Suppressor macrophage treated with lipopolysaccharide for 4 hours (primary cell): ENCODE results near the gene CTIF.

Experiments
- DNase-seq: peaks from one replicate; pipeline ENCODE4 v3.0.0-alpha.2; 2020

Gene CTIF

DNA sequence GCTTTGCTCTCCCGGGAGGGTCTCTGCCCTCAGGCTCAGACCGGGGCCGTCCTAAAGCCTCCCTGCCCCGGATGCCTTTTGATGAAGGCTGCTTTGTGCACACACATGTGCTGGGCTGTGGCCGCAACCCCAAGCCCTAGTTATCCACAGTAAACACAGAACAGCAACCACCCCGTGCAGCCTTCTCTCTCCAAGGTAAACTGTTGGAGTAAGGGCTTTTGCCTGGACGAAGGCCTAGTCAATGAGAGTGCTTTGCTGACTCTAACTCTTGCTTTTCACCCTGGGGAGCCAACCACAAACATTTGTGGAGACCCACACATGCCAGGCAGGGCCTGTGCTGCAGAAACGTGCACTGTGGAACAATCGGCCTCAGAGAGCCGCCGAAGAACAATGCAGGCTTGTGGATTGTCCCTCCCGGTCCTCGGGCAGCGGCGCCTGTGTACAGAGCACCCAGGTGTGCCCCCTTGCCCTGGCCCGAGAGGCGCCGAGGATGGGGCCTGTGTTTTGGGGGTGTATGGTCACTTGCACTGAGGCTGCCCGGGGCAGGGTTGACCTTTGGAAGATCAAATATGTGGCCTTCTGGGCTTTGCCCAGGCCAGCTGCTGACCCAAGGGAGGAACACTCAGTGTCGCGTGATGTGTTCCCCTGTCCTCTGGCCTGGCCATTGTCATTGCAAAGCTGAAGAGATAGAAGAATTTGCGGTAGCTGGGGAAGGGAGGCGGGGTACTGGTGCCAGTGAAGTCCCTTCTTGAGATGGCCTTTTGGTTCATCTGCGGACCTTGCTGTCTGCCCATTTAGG, 37.0 kb downstream of the CTIF start:
- no peak for DNase-seq

DNA sequence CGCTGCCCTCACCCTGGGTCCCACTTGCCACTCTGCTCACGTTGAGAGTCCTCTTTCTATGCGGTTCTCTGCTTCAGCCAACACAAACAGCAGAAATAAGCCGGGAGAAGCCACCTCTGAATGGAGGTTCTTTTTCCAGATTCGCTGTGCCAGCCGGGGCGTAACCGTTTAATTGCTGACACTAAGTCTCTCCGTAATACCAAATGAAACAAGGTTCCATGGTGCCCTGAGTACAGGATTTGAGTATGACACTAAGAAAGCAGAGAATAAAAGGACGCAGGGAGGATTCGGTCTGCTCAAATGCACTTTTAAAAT, 37.6 kb downstream of the CTIF start:
- DNase-seq: no peak

DNA sequence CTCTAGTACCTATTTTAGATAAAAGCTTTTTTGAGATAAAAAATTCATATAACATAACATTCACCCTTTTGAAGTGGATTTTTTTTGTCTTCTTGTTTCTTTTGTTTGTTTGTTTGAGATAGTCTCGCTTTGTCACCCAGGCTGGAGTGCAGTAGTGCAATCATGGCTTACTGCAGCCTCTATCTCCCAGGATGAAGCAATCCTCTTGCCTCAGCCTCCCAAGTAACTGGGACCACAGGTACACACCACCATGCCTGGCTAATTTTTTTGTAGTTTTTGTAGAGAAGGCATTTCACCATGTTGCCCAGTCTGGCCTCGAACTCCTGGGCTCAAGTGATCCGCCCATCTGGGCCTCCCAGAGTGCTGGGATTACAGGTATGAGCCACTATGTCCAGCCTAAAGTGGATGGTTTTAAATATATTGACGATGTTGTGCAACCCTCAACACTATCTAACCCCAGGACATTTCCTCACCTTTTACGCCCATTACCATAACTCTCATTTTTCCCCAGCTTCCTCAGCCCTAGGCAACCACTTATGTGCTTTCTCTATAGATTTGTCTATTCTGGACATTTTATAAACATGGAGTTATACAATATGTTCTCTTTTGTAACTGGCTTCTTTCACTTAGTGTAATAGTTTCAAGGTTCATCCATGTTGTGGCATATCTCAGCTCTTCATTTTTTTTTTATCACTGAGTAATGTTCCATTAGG, 38.8 kb downstream of the CTIF start:
- no peak for DNase-seq

DNA sequence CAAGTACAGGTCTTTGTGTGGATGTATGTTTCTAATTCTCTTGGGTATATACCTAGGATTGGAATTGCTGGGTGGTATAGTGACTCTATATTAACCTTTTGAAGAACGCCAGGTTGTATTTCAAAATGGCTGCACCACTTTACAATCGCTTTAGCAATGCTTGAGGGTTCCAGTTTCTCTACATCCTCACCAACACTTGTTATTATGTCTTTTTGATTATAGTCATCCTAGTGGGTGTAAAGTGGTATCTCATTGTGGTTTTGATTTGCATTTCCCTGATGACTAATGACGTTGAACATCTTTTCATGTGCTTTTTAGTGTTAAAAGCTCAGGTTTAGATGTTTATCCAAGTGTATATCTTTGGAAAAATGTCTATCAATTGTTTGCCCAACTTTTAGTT, 39.5 kb downstream of the CTIF start:
- no peak for DNase-seq

DNA sequence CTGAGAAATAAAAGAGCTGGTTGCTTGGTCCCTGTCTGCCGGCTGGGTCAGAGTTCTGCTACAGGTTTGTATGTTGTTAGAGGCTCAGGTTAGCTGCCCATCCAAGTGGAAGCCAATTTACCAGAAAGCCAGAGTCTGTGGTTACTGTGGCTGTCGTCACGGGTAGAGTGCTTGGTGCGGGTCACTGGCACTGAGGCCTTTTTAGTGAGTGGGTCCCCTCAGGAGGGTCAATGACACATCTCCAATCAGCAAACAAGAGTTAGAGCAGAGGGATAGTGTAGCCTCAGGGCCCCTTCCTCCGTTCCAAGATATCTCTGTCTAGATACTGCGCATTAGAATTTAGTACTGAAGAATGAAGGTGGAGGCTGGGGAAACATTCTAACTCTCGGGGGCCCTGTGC, 41.2 kb downstream of the CTIF start:
- DNase-seq: no peak

DNA sequence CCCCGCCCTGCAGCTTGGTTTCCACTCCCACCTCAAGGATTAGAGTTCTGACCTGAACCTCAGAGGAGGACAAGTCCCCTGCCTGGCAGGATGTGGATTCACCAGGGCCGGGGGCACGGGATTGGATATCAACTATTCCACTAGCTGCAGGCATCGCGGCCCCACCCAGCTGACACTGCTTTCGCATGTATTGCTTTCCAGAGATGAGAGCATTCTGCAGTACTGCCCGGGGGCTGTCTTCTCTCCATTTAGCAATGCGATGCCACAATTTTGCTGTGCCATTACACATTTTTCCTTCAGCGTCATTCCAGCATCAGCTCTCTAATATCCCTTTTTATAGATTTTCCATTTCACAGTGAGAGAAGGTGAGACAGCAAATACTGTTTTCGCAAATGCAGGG, 42.0 kb downstream of the CTIF start:
- no peak for DNase-seq

DNA sequence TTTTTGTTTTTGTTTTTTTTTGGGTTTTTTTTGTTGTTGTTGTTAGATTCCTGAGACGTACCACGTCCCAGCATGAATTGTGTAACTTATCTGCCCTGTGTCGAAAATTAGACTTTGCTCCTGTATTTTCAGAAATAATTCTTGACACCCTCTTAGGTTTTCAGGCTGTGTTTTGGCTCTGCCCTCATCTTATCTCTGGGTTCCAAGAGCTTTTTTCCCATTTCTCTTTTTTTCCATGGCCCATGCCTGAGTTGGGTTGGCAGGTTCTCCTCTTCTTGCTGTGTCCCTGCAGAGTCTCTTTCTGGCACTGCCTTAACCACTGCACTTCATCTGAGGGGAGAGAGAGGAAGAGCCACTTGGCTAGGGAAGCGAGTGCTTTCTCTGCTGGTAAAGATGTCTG, 42.4 kb downstream of the CTIF start:
- DNase-seq: no peak

DNA sequence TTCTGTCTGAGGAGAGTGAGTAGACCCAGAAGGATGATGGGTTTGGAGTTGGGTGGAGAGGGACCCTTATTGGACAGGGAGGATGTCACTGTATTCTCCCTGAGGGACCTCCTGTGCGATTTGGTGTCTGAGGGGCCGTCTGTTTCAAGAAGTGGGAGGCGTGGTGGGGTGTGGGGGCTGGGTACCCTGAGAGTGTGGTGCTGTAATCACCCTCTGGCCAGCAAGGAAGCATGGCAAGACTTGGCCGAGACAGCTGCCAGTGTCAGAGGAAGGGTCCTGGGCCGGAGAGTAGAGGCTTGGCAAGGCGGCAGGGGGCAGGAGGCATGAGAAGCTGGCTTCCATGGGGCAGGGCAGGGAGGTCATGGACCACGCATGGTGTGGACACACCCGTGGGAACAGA, 43.1 kb downstream of the CTIF start:
- DNase-seq: no peak

DNA sequence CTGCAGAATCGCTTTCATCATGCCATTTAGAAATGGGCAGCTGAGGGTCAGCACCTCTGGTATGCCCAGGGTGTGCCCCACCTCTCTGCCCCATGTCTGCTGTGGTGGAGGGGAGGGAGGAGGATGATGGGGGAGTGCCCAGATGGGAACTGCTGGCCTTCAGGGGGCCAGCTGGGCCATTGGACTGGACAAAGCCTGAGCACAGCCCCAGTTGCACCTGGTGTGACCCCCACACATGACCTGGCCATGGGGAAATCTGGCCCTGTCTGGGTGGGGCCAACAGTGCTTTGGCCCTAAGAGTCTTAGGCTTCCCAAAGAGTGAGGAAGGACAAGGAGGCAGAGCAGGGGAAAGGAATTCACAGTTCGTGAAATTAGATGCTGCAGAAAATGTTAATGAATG, 44.1 kb downstream of the CTIF start:
- DNase-seq: no peak

DNA sequence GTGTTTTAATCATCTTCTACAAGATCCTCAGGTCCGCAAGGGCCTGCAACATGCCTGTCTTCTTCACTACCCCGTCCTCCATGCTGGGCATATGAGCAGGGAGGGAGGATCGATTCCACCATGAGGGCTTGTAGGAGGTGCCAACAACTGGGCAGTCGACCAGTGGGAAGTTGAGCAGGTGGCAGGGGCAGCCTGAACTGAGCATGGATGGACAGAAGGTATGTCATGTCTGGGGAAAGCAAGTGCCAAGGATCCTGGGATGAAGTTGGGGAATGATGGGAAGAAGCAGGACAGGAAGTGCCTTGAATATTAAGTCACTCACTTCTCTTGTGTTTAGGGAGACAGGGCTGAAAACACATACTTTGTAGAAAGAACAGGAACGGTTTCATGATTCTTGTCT, 44.7 kb downstream of the CTIF start:
- DNase-seq: no peak

DNA sequence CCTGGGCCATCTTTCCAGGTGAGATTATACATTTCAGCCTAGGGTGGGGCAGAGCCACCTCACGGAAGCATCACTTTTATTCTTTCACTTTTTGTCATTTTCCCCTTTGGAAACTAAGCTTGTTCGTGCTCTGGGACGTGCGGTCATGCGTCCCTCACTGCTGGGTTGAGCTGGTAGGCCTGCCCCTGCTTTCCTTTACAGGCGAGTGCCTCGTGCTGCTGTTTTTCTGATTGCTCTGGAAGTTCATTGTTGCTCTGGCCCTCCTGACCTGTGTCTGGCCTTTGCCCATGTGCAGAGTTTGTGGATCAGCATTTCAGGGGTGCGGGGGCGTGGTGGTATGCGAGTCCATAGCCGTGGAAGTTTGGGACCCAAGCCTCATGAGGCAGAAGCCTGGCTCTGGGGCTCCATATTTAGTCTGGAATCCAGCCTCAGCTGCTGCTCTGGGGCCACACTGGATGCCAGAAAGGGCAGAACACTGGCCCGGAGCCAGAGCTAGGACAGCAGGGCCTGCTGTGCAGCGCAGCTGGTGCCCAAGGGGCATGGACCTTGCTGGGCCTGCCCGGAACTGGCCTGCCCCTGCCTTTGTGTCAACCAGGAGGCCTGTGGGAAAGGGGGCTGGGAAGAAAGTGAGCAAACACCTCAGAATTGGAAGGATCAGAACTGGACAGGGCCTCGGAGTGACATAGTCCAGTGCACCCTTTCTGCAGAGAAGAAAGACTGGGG, 51.1 kb downstream of the CTIF start:
- no peak for DNase-seq

DNA sequence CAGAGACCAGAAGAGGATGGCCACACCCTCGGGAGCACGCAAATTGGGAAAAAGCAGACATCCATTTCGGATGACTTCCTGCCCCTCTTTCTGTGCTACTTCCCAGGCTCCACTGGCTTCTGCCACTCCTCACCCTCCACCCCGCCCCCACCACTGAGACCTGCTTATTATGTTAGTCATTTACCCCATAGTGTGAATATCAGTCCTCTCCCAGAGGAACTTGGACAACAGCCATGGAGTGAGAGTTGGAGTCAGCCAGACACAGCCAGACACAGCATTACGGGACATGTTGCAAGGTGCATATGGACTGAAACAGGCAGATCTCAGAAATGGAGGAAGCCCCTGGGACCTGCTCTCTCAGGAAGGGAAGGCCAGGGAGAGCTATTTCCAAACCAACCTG, 51.8 kb downstream of the CTIF start:
- no peak for DNase-seq

DNA sequence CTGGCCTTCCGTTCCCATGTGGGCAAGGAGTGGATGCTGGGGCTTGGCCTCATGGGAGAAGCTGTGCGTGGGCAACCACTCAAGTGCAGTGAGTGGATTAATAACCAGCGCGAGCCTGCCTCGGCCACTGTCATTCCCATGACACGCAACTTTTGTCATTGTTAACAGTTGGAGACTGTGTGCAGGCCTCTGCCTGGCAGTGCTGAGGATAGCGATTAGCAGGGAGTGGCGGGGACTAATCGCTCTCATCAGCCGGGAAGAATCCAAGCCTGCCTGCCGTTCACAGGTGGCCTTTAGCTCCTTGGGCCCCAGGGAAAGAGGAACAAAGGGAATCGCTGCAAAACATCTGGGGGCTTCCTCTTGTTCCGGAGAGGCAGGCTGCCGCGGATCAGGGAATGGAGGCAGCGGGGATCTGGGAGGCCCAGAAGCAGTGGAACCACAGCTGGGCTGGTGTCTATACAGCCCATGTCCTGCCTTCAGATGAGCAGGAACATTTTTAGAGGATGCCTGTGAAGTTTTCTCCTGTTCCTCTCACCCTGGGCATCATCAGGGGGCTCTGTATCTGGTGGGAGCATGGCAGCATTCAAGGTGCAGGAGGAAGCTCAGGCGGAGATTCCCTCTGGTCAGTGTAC, 53.8 kb downstream of the CTIF start:
- DNase-seq: no peak

DNA sequence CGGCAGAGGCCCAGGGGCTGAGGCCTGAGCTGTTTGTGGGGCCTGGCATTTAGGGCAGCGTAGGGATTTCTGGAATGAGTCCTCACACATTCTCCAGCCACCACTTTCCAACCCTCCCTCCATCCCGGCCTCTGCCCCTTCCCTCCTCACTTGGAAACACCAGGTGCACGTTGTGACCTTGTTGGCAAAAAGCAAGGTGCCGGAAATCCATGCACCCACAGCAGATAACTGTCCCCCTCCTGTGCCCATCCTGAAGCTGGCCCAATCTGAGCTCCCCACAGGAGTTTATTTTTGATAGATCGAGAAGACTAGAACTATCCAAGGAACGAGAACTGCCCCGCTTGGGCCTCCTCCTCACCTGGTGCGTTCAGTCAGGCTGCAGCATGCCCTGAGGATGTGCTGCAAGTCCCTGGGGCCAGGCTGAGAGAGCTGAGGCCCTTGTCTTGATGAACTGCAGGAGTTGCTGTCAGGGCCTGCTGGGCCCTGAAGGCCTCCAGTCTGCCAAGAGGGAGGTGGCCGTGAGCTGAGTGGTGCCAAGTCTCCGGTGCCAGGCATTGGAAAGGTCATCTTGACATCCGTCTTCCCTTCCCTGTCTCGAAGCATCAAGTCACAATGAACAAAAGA, 55.8 kb downstream of the CTIF start:
- DNase-seq: no peak

DNA sequence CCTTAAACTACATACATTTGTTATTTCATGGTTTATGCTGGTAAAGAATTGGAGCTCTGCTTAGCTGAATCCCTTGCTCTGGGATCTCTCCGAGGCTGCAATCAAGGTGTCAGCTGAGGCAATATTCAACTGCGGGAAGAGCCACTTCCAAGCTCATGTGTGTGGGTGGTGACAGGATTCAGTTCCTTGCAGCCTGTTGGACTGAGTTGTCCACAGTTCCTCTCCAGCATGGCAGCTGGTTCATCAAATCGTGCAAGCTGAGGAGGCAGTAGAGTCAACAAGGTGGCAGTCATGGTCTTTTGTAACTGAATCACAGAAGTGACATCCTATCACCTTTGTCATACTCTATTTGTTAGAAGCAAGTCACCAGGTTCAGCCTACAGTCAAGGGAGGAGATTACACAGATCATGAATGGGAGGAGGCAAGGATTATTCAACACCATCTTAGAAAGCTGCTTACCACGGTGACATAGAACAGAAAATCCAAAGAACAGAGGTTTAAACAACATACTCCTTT, 56.9 kb downstream of the CTIF start:
- no peak for DNase-seq

DNA sequence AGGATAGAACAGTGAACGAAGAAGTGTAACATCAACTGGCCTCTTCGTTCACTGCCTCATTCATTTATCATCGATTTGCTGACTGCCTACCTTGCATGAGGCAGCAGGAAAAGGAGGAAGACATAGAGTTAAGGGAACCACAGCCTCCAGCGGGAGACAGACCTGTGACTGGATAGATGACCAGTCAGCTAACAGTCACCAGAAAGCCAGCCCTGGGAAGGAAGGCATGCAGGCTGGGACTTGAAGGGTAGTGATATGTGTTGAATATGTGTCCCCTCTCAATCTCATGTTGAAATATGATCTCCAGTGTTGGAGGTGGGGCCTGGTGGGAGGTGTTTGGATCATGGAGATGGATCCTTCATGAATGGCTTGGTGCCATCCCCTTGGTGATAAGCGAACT, 58.3 kb downstream of the CTIF start:
- no peak for DNase-seq

DNA sequence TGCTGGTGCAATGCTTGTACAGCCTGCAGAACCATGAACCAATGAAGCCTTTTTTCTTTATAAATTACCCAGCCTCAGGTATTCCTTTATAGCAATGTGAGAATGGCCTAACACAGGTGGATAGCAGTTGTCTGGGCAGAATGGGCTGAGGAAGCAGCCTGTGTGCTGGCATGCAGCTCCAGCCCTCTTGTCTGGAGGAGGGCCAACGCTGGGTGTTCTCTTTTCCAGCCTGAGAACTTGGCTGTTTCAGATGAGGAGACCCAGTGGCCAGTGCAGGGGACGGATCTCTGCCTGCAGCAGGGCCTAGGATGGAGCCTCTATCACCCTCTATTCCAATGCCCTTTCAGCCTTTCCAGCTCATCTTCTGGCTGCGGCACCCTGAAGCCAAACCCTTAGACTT, 58.8 kb downstream of the CTIF start:
- DNase-seq: no peak

DNA sequence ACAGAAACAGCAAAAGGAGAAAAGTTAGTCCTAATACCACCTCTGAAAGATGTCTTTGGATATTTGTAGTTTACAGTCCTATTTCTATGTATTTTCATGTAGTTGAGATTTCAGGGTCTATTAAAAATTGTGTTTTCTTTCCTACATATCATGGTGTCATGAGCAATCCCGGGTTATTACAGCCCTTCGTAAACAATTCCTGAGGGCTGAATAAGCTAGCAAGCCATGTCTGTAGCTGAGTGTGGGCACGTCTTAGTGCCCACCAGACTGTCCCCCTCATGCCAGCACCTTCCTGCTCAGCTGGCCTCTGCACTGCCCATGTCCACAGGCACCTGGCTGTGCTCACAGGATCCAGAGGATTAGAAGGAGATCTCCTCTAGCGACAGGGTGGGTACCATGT, 60.6 kb downstream of the CTIF start:
- no peak for DNase-seq

DNA sequence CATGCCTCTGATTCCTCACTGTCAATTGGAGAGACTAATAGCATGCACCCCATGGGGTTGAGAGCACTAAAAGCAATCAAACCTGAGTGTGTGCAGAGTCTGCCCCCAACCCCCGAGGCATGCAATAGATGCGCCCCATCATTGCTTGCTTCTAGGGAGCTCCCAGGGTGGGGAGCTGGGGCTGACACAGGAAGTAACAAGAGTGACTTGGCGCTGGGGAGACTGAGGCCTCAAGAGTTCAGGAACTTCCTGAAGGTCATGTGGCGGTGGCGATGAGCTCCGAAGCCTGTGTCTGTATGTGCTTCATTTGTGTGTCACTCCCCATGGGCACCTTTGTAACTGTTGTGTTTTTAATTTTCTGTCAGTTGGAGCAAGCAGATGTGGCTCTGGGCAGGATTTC, 61.2 kb downstream of the CTIF start:
- no peak for DNase-seq

DNA sequence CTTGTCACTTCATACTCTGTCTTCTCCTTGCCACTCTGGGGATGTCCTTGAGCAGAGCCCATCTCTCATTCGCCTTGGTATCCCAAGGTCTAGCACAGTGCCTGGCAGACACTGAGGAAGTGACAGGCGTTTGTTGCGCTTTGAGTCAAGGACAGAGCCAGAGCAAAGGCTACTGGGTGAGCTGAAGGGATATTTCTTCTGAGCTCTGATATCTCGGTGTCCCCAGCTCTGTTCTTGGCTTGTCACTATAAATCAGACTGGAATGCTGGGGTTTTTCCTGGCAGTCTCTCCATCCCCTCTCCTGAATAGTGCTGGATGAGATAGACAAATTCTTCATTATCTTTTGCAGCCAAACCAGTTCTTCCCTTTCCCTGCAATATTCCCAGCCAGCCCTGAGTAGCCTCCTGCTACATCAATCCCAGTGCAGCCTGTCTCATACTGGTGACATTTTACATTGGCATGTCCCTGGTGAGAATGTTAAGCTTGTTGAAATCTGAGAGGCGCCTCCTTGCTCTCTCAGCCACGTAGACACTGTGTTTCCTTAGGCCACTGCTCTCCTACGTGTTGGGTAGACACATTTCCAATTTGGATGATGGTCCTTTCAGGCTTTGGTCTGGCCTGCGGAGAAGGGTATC, 61.7 kb downstream of the CTIF start:
- no peak for DNase-seq

DNA sequence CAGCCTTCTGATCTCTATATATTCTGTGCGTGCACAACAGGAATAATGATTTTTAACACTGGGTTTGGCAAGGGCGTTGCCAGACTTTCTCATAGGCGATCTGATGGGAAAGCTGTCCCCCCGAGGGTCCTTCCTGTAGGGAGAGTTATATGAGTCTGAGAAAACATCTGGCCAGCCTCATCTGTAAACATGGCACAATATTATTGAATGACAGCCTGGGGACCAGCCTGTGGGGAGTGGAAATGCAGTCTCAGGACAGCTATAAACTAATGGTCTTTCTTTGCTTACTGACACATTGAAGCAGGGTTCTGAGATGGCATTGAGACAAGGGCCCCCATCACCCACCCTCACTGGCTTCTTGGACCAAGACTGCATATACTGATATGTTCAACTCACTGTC, 62.5 kb downstream of the CTIF start:
- DNase-seq: no peak

DNA sequence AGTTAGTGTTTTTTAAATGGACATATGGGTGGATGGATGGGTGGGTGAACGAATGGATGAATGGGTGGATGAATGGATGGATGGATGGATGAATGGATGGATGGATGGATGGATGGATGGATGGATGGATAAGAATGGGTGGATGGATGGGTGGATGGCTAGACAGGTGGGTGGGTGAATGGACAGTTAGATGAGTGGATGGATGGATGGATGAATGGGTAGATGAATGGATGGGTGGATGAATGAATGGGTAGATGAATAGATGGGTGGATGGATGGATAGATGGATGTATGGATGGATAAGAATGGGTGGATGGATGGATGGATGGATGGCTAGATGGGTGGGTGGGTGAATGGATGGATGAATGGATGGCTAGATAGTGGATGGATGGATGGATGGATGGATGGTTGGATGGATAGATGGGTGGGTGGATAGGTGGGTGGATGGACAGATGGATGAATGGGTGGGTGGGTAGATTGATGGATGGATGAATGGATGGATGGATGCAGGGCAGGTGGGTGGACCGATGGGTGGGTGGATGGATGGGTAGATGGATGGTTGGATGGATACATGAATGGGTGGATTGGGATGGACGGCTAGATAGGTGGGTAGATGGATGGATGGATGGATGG, 64.0 kb downstream of the CTIF start:
- no peak for DNase-seq
